ENCODE measurements around the gene RFK.

GRCh38 chr9:76341616-76342015, 52.6 kb downstream of the RFK start:
- no peak for TF ChIP-seq CTCF (IDR thresholded peaks at IDR 0.05)
- TF ChIP-seq POLR2A (IDR thresholded peaks at IDR 0.05), result no peak

Data from Peyer's patch (tissue), 4 donors.